ENCODE results near the gene ACY1. TPM values are rescaled to one million over a fixed set of nuclear protein-coding genes. Genes with fewer than 3 reads are reported as not detected.

The ACY1 gene
- total RNA-seq, result 14.5 and 20.9 TPM in 2 replicates

GRCh38 chr3:51982838-51983577, at the start of gene ACY1:
TSS of gene ACY1 (plus strand) at chr3:51983535. CDS start at chr3:51984065, 530 bp downstream.

GRCh38 chr3:51941798-51942602, 41.3 kb upstream of the ACY1 start, which contains the start of the genes PARP3 and RRP9:
TSS of gene PARP3 (plus strand) at chr3:51942363. CDS start at chr3:51943356, 993 bp downstream.
TSS of gene RRP9 (minus strand) at chr3:51941904. CDS start at chr3:51941867, 37 bp downstream.

GRCh38 chr3:51955175-51955892, 28.0 kb upstream of the ACY1 start, which contains the start of gene GPR62:
TSS of gene GPR62 (plus strand) at chr3:51955381. CDS start at chr3:51955653, 272 bp downstream.

GRCh38 chr3:51967384-51968169, 15.8 kb upstream of the ACY1 start, which contains the start of gene PCBP4:
TSS of gene PCBP4 (minus strand) at chr3:51967454. CDS start at chr3:51961240, 6,214 bp downstream.

GRCh38 chr3:51974963-51975851, 8.1 kb upstream of the ACY1 start, which contains the start of gene ABHD14A:
TSS of gene ABHD14A (plus strand) at chr3:51975064. CDS start at chr3:51975136, 72 bp downstream.

GRCh38 chr3:51995346-51996163, 12.2 kb downstream of the ACY1 start, which contains the start of gene RPL29:
TSS of gene RPL29 (minus strand) at chr3:51995895. CDS start at chr3:51995461, 434 bp downstream.

Small RNAs within 50 kb of the gene (small RNA-seq; reads per million reads assigned to genes)
- gene AC115284.1, result not detected

Other genes with a start within 250 kb of the ACY1 start
- gene IQCF6, start 204.3 kb upstream of the ACY1 start, total RNA-seq, result not detected in 2 replicates
- not detected in 2 replicates for gene IQCF2, start 121.9 kb upstream of the ACY1 start, total RNA-seq
- gene IQCF5, start 107.9 kb upstream of the ACY1 start, total RNA-seq, result not detected in 2 replicates
- gene IQCF1, start 80.2 kb upstream of the ACY1 start, total RNA-seq, result not detected in 2 replicates
- 18.0 and 21.4 TPM in 2 replicates for gene RRP9, start 41.6 kb upstream of the ACY1 start, total RNA-seq
- gene PARP3, start 41.2 kb upstream of the ACY1 start, total RNA-seq, result 12.4 and 13.6 TPM in 2 replicates
- under 0.01 and 0.10 TPM in 2 replicates for gene GPR62, start 28.2 kb upstream of the ACY1 start, total RNA-seq
- 30.8 and 39.2 TPM in 2 replicates for gene PCBP4, start 16.1 kb upstream of the ACY1 start, total RNA-seq
- gene ABHD14B, start 9.5 kb upstream of the ACY1 start, total RNA-seq, result 17.0 and 27.1 TPM in 2 replicates
- 6.6 and 11.4 TPM in 2 replicates for gene ABHD14A, start 8.5 kb upstream of the ACY1 start, total RNA-seq
- 1,244 and 1,265 TPM in 2 replicates for gene RPL29, start 12.4 kb downstream of the ACY1 start, total RNA-seq
- 17.1 and 21.2 TPM in 2 replicates for gene DUSP7, start 73.0 kb downstream of the ACY1 start, total RNA-seq
- gene POC1A, start 170.9 kb downstream of the ACY1 start, total RNA-seq, result 3.9 and 6.4 TPM in 2 replicates
- gene ALAS1, start 214.6 kb downstream of the ACY1 start, total RNA-seq, result 78.1 and 82.8 TPM in 2 replicates
- gene TLR9, start 242.1 kb downstream of the ACY1 start, total RNA-seq, result under 0.01 TPM in 1 of 2 replicates, not detected in the other